Measurements from ENCODE around the gene CACNA2D3. TPM values are rescaled to one million over a fixed set of nuclear protein-coding genes. Genes with fewer than 3 reads are reported as not detected.

CACNA2D3 gene
- polyA plus RNA-seq, 2 of the 4 experiments (the other 2 are of a cell fraction): 0.04 to 0.05 TPM

DNA sequence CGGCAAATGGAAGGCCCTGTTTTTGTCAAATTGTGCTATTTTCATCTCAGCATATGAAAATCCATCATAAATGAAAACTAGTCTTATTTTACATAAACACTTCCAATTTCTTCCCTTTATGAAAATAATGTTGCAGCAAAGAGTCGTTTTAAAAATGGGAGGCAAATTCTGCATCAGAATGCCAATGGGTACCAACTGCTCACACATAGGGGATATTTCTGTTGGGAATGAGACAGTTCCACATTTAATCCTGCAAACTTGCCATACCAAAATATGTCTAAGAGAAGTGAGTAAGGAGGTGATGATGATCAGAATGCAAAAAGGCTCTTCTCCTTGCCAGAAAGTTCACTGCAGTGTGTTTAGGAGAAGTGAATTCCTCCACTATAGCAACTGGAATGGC is 391.7 kb downstream of the CACNA2D3 start:
- DNase-seq (ENCODE audit: low read depth in 1 of 2, low spot score in 1 of 2): no peak
- H3K4me1 ChIP-seq: no peaks in the 10 kb centered on the region
- no peak overlapping the region for H3K4me2 ChIP-seq
- H3K9me3 ChIP-seq: no peaks in the 10 kb centered on the region
- TF ChIP-seq, protein P1, sequence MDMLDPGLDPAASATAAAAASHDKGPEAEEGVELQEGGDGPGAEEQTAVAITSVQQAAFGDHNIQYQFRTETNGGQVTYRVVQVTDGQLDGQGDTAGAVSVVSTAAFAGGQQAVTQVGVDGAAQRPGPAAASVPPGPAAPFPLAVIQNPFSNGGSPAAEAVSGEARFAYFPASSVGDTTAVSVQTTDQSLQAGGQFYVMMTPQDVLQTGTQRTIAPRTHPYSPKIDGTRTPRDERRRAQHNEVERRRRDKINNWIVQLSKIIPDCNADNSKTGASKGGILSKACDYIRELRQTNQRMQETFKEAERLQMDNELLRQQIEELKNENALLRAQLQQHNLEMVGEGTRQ (IDR thresholded peaks at IDR 0.05): no peak
- TF ChIP-seq CHD2 (IDR thresholded peaks at IDR 0.05; ENCODE audit: low read length, partially characterized antibody) (no peak), TP53 (CRISPR knock-in tag; IDR thresholded peaks at IDR 0.05) (no peak), ZSCAN20 (CRISPR knock-in tag; IDR thresholded peaks at IDR 0.05) (no peak), RCOR1 (IDR thresholded peaks at IDR 0.05; ENCODE audit: low read depth, low read length) (no peak), EHMT2 (IDR thresholded peaks at IDR 0.05; ENCODE audit: low read depth) (no peak), EP300 (IDR thresholded peaks at IDR 0.05) (no peak), CBX2 (IDR thresholded peaks at IDR 0.05; ENCODE audit: borderline replicate concordance, low read depth) (no peak), MAFK (IDR thresholded peaks at IDR 0.05; ENCODE audit: partially characterized antibody) (no peak), NFE2L2 (conservative IDR thresholded peaks at IDR 0.05; ENCODE audit: low read length) (no peak), HOXA7 (CRISPR knock-in tag; IDR thresholded peaks at IDR 0.05) (no peak), CEBPB (IDR thresholded peaks at IDR 0.05) (no peak), NPAS2 (CRISPR knock-in tag; IDR thresholded peaks at IDR 0.05; ENCODE audit: borderline replicate concordance) (no peak), SMC3 (IDR thresholded peaks at IDR 0.05) (no peak), HOXB13 (CRISPR knock-in tag; IDR thresholded peaks at IDR 0.05; ENCODE audit: low read depth) (no peak)
- TF ChIP-seq, protein P2, sequence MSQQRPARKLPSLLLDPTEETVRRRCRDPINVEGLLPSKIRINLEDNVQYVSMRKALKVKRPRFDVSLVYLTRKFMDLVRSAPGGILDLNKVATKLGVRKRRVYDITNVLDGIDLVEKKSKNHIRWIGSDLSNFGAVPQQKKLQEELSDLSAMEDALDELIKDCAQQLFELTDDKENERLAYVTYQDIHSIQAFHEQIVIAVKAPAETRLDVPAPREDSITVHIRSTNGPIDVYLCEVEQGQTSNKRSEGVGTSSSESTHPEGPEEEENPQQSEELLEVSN (IDR thresholded peaks at IDR 0.05; ENCODE audit: borderline replicate concordance, low read depth): no peak
- TF ChIP-seq, protein P3, sequence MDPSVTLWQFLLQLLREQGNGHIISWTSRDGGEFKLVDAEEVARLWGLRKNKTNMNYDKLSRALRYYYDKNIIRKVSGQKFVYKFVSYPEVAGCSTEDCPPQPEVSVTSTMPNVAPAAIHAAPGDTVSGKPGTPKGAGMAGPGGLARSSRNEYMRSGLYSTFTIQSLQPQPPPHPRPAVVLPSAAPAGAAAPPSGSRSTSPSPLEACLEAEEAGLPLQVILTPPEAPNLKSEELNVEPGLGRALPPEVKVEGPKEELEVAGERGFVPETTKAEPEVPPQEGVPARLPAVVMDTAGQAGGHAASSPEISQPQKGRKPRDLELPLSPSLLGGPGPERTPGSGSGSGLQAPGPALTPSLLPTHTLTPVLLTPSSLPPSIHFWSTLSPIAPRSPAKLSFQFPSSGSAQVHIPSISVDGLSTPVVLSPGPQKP (IDR thresholded peaks at IDR 0.05; ENCODE audit: low read depth, low read length): no peak
- H3K4me3 ChIP-seq: no peak overlapping the region
- WGBS (ENCODE audit: missing lambda C conversion rate): 41% methylated on average over 2 of the region's 2 CpGs
- FAIRE-seq: no peak
- CTCF ChIA-PET: no interaction called here
- no peak for ATAC-seq
- POLR2A ChIA-PET: no interaction called here
- no peak overlapping the region for H3K27ac ChIP-seq

DNA sequence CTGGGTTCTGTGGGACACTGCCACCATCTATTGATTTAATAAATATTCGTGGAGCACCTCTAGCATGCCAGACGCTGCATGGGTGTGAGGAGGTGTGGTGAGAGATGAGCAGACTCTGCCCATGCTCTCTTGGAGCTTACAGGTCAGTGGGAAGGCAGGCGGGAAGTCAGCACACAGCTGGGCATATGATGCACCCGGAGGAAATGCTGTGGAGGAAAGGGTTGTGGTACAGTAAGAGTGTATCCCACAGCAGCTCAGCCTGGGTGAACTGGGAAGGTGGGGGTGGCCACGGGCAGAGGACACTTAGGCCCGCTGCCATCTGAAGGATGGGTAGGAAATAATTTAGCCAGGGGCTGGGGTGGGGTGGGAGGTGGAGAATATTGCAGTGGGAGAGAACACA is 392.1 kb downstream of the CACNA2D3 start:
- H3K4me1 ChIP-seq: no peaks in the 10 kb centered on the region
- TF ChIP-seq HOXB5 (CRISPR knock-in tag; IDR thresholded peaks at IDR 0.05) (no peak), RARB (CRISPR knock-in tag; IDR thresholded peaks at IDR 0.05) (no peak), MAZ (IDR thresholded peaks at IDR 0.05; ENCODE audit: borderline replicate concordance, low read depth, low read length) (no peak), HDAC2 (IDR thresholded peaks at IDR 0.05) (no peak), JUNB (IDR thresholded peaks at IDR 0.05) (no peak), ZNF302 (CRISPR knock-in tag; IDR thresholded peaks at IDR 0.05) (no peak), EHMT2 (IDR thresholded peaks at IDR 0.05; ENCODE audit: low read depth) (no peak), MYC (IDR thresholded peaks at IDR 0.05; ENCODE audit: borderline replicate concordance, low read length) (no peak), CBX2 (IDR thresholded peaks at IDR 0.05; ENCODE audit: borderline replicate concordance, low read depth) (no peak), RFX5 (IDR thresholded peaks at IDR 0.05) (no peak), SMC3 (IDR thresholded peaks at IDR 0.05) (no peak), HEYL (CRISPR knock-in tag; IDR thresholded peaks at IDR 0.05) (no peak), FOXS1 (CRISPR knock-in tag; IDR thresholded peaks at IDR 0.05) (no peak), NPAS2 (CRISPR knock-in tag; IDR thresholded peaks at IDR 0.05; ENCODE audit: borderline replicate concordance) (no peak), FOSL2 (IDR thresholded peaks at IDR 0.05) (no peak), FOSL2 (CRISPR knock-in tag; IDR thresholded peaks at IDR 0.05) (no peak)
- TF ChIP-seq, protein P1 (IDR thresholded peaks at IDR 0.05): no peak
- TF ChIP-seq, protein P4, sequence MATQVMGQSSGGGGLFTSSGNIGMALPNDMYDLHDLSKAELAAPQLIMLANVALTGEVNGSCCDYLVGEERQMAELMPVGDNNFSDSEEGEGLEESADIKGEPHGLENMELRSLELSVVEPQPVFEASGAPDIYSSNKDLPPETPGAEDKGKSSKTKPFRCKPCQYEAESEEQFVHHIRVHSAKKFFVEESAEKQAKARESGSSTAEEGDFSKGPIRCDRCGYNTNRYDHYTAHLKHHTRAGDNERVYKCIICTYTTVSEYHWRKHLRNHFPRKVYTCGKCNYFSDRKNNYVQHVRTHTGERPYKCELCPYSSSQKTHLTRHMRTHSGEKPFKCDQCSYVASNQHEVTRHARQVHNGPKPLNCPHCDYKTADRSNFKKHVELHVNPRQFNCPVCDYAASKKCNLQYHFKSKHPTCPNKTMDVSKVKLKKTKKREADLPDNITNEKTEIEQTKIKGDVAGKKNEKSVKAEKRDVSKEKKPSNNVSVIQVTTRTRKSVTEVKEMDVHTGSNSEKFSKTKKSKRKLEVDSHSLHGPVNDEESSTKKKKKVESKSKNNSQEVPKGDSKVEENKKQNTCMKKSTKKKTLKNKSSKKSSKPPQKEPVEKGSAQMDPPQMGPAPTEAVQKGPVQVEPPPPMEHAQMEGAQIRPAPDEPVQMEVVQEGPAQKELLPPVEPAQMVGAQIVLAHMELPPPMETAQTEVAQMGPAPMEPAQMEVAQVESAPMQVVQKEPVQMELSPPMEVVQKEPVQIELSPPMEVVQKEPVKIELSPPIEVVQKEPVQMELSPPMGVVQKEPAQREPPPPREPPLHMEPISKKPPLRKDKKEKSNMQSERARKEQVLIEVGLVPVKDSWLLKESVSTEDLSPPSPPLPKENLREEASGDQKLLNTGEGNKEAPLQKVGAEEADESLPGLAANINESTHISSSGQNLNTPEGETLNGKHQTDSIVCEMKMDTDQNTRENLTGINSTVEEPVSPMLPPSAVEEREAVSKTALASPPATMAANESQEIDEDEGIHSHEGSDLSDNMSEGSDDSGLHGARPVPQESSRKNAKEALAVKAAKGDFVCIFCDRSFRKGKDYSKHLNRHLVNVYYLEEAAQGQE (IDR thresholded peaks at IDR 0.05): no peak
- TF ChIP-seq, protein P5, sequence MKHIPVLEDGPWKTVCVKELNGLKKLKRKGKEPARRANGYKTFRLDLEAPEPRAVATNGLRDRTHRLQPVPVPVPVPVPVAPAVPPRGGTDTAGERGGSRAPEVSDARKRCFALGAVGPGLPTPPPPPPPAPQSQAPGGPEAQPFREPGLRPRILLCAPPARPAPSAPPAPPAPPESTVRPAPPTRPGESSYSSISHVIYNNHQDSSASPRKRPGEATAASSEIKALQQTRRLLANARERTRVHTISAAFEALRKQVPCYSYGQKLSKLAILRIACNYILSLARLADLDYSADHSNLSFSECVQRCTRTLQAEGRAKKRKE (CRISPR knock-in tag; IDR thresholded peaks at IDR 0.05; ENCODE audit: low read depth): no peak
- WGBS (ENCODE audit: missing lambda C conversion rate): 21% methylated on average over 5 of the region's 6 CpGs
- H3K27ac ChIP-seq: no peak overlapping the region
- no peak for DNase-seq (ENCODE audit: low read depth in 1 of 2, low spot score in 1 of 2)
- ChIA-PET CTCF (no interaction called here), POLR2A (no interaction called here)
- no peak overlapping the region for H3K4me3 ChIP-seq
- H3K9me3 ChIP-seq: no peaks in the 10 kb centered on the region
- no peak for FAIRE-seq
- no peak overlapping the region for H3K4me2 ChIP-seq
- no peak for ATAC-seq

All from A549 (cell line).